ENCODE measurements around the gene ZNHIT2.

- TF ChIP-seq GATA2 (IDR thresholded peaks at IDR 0.05; ENCODE audit: low read depth, low read length) = no peak
- TF ChIP-seq GATA3 (IDR thresholded peaks at IDR 0.05; ENCODE audit: low read depth, low read length) = no peak
Observed at GRCh38 chr11:65083834-65084597, 33.5 kb downstream of the ZNHIT2 start, which contains the start of the genes CDCA5 and ZFPL1.

All from SH-SY5Y (cell line).